ENCODE measurements around the gene CXCL10. TPM values are rescaled to one million over a fixed set of nuclear protein-coding genes. Genes with fewer than 3 reads are reported as not detected.
"Not testable (repeated sequence)": the region's sequence is repeated elsewhere in the genome, so short reads cannot be mapped to it uniquely, and the experiment has no call there.

CXCL10 gene
- total and polyA plus RNA-seq, 10 of the 15 experiments (the other 5 are each of a cell fraction or from before 2014, with no cell fraction given): 0.46 to 19.5 (median 2.6) TPM

DNA sequence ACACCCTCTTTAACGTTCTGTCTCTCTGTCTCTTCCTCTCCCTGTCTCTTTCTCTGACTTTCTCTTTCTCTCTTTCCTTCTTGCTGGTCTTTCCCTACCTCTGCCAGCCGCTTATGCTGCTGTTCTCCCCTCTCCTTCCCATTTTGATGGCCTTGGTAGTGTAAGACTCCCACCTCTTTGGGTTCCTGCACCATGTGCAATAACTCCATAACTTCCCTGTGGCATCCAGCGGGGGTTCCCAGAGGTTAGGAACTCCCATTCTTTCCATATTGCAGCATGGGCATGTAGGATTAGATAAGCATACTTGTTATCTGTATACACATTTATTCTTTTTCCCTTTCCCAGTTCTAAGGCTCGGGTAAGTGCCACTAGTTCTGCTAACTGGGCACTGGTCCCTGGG is 21.4 kb upstream of the CXCL10 start:
- H3K4me3 ChIP-seq; intact Hi-C loops (cut with micrococcal nuclease; ENCODE audit: unreplicated experiment); H3K79me2 ChIP-seq (ENCODE audit: control insufficient read depth, insufficient read depth, low read length); H2AFZ ChIP-seq (ENCODE audit: control insufficient read depth, low read depth, low read length); POLR2A ChIA-PET; H3K4me2 ChIP-seq (ENCODE audit: control insufficient read depth, insufficient read depth); SMC1A ChIA-PET (ENCODE audit: uncharacterized antibody, unreplicated experiment); FAIRE-seq; RAD21 ChIA-PET (ENCODE audit: unreplicated experiment); in situ Hi-C loops (cut with MboI); H3K4me1 ChIP-seq (ENCODE audit: control insufficient read depth, insufficient read depth, low read length); CTCF ChIA-PET; H3K36me3 ChIP-seq (ENCODE audit: control insufficient read depth in 2 of 2, insufficient read depth in 2 of 2, low read length in 1 of 2); H3K27me3 ChIP-seq (replicated peaks in 1 of 2; ENCODE audit: control insufficient read depth in 2 of 2, insufficient read depth in 2 of 2, low read length in 1 of 2); DNase-seq (ENCODE audit: low read depth, low spot score); ATAC-seq; H3K27ac ChIP-seq (ENCODE audit: control insufficient read depth, insufficient read depth); BruUV-seq (replicated peaks); H4K20me1 ChIP-seq (ENCODE audit: control insufficient read depth, insufficient read depth); H3K9ac ChIP-seq (ENCODE audit: control insufficient read depth, insufficient read depth, low read length); H3K9me3 ChIP-seq (replicated peaks; ENCODE audit: control insufficient read depth, insufficient read depth, low read length): not testable (repeated sequence)
- 20% methylated on average over 4 of the region's 4 CpGs for WGBS (ENCODE audit: insufficient coverage, insufficient replicate concordance, low lambda C conversion rate, missing lambda C conversion rate)

GRCh38 chr4:76043306-76043705 is 20.0 kb upstream of the CXCL10 start:
- POLR2A ChIA-PET; H3K36me3 ChIP-seq (ENCODE audit: control insufficient read depth in 2 of 2, insufficient read depth in 2 of 2, low read length in 1 of 2): not testable (repeated sequence)

More at GRCh38 chr4:76043306-76043705, 20.0 kb upstream of the CXCL10 start:
- RAD21 ChIA-PET (ENCODE audit: unreplicated experiment); BruUV-seq (replicated peaks); in situ Hi-C loops (cut with MboI); DNase-seq (ENCODE audit: low read depth, low spot score); H3K9ac ChIP-seq (ENCODE audit: control insufficient read depth, insufficient read depth, low read length); H3K27me3 ChIP-seq (replicated peaks in 1 of 2; ENCODE audit: control insufficient read depth in 2 of 2, insufficient read depth in 2 of 2, low read length in 1 of 2); H3K4me2 ChIP-seq (ENCODE audit: control insufficient read depth, insufficient read depth); H3K9me3 ChIP-seq (replicated peaks; ENCODE audit: control insufficient read depth, insufficient read depth, low read length); H3K79me2 ChIP-seq (ENCODE audit: control insufficient read depth, insufficient read depth, low read length); ATAC-seq; H2AFZ ChIP-seq (ENCODE audit: control insufficient read depth, low read depth, low read length); intact Hi-C loops (cut with micrococcal nuclease; ENCODE audit: unreplicated experiment); H3K4me3 ChIP-seq; H4K20me1 ChIP-seq (ENCODE audit: control insufficient read depth, insufficient read depth); CTCF ChIA-PET; FAIRE-seq; H3K4me1 ChIP-seq (ENCODE audit: control insufficient read depth, insufficient read depth, low read length); H3K27ac ChIP-seq (ENCODE audit: control insufficient read depth, insufficient read depth): not testable (repeated sequence)
- 57% methylated on average over 9 of the region's 18 CpGs for WGBS (ENCODE audit: insufficient coverage, insufficient replicate concordance, low lambda C conversion rate, missing lambda C conversion rate)
- SMC1A ChIA-PET (ENCODE audit: uncharacterized antibody, unreplicated experiment): interaction anchor here (1.7 kb wide), 1 partner anchor 47 kb away, joined by 4 read pairs; no protein-coding TSS in a partner anchor

All from GM12878 (cell line).